GM21529 (cell line): ENCODE results near the gene PTPRT.

Experiments
- ATAC-seq: cut with Tn5 transposase; IDR thresholded peaks from one replicate; pipeline ENCODE4 v1.9.1; 2021; ENCODE audit not compliant: unreplicated experiment

The PTPRT gene

GRCh38 chr20:42740226-42740870, 449.4 kb downstream of the PTPRT start:
- no peak for ATAC-seq

DNA sequence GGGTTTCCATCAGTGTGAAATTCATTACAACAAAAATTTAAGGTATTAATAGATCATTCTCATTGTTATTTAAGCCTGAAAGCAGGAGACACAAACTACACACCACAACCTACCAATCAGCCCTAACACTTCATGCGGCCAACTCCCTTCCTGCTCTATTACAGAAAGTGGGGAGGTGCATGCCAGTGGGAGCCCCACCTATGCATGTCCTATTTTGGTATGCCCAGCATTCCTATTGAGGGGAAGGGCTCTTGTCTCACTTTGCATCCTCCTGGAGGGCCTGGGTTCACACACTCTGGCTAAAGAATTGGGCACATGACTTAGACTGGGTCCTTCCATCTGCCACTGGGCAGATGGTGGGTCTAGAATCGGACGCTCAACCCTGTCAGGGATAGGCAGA, 450.0 kb downstream of the PTPRT start:
- ATAC-seq, result no peak

GRCh38 chr20:42735539-42735938, 454.2 kb downstream of the PTPRT start:
- no peak for ATAC-seq

DNA sequence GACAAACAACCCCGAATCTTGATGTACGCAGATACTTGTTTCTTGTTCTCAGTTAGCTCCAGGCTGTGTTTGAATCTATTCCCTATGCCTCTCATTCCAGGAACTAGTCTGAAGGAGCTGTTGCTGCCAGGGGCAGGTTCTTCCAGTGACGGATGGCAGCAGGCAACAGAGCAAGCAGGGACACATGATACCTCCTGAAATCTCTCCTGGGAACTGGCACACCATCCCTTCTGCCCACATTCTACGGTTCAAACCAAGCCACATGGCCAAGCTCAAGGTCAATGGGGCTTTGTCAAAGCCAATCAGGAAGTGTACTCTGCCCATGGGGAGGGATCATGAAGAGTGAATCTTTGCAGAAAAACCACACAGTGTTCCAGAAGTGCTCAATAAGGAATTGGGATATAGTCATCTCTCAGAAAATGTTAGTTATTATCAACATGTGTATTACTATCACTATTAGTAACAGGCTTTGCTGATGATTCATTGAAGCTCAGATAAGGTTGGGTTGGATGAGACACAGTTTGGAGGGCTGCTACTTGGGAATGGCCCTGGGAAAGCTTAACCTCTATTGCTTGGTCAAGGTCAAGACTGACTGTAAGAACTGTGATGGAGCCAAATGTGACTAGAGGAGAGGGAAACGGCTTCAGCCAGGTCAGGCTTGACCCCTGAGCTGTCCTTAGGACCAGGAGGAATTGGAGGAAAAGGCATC, 454.9 kb downstream of the PTPRT start:
- no peak for ATAC-seq

DNA sequence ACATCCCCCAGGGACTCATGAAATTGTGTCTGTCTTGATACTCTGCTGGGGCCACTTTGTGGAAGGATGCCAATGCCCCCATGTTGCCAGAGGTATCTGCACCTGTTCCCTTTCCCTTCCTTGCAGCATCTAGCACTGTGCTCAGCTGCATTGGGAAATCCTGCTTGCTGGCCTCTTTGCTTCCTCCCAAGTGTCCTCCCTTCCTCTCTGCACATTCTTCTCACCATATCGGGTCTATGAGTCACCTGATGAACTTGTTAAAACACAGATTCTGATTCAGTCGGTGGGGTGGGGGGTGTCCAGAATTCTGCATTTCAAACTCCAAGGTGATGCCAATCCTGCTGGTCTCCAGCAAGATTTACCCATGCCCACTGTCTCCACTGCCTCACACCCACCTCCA, 467.8 kb downstream of the PTPRT start:
- ATAC-seq, result no peak

GRCh38 chr20:42714298-42715141, 475.2 kb downstream of the PTPRT start:
- ATAC-seq, result no peak

- no peak for ATAC-seq
Measured at GRCh38 chr20:42708266-42708665, 481.4 kb downstream of the PTPRT start.

DNA sequence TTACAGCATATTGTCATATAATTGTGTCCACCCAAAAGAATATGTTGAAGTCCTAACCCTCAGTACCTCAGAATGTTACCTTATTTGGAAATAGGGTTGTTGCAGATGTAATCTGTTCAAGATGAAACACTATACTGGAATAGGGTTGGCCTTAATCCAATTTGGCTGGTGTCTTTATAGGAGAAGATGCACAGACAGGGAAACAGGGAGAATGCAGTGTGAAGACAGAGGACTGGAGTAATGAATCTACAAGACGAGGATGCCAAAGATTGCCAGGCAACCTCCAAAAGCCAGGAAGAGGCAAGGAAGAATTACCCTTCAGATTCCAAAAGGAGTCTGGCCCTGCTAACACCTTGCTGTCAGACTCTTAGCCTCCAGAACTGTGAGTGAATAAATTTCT, 482.9 kb downstream of the PTPRT start:
- ATAC-seq, result no peak

GRCh38 chr20:42705550-42705949, 484.2 kb downstream of the PTPRT start:
- ATAC-seq, result no peak

DNA sequence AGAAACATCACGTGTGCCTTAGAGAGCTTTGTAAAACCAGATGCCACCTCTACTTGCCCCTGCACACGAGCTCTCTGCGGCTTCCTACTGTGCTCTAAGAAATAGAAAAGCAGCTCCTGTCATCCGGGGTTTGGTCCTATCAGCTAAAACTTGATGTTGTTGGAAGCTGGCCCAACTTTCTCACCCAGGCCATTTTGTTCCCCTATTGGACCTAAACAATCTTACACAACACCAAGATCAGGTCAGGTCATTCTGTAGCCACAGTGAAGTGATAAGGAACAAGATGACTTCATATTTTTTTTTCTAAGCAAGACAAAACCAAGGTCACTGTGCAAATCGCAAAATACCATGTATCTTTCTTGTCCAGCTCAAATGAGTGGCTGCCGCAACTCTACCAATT, 486.0 kb downstream of the PTPRT start:
- ATAC-seq, result no peak

DNA sequence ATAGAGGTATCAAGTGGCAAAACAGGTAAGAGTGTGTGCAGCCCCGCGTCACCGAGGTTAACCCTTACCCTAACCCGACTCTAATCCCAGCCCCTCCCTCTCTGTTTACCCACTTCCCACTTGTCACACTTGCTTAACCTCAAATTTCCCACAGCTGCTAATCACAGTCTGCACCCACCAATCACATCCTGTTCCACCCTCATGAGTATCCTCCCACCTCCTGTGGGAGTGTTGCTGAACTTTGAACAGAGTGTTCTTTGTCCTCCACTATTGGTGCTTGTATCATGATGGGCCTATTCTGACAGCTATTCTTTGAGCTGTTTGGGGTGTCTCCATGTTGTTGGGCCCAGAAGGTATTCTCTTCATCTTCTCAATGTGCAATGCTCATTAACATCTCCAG, 487.8 kb downstream of the PTPRT start:
- no peak for ATAC-seq

GRCh38 chr20:42700372-42700771, 489.3 kb downstream of the PTPRT start:
- no peak for ATAC-seq

- no peak for ATAC-seq
Measured at GRCh38 chr20:42697962-42698361, 491.7 kb downstream of the PTPRT start.

- ATAC-seq, result no peak
Measured at GRCh38 chr20:42690842-42691437, 498.8 kb downstream of the PTPRT start.

DNA sequence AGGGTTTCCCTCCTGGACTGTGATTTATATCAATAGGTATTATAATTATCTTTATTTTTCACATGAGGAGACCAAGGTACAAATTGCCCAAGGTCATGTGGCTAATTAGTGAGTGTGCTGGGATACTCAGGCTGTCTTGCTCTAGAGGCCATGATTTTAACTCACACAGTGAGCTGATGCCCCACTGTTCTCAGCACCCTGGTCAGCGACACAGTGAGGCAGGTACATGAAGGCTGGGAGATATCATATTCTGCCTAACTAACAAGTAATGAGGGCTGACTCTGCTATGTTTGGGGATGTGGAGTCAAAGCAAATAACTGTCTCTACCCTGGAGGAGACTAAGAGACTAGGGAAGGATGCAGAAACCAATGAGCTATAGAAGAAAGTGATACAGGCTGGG, 501.1 kb downstream of the PTPRT start:
- ATAC-seq, result no peak

DNA sequence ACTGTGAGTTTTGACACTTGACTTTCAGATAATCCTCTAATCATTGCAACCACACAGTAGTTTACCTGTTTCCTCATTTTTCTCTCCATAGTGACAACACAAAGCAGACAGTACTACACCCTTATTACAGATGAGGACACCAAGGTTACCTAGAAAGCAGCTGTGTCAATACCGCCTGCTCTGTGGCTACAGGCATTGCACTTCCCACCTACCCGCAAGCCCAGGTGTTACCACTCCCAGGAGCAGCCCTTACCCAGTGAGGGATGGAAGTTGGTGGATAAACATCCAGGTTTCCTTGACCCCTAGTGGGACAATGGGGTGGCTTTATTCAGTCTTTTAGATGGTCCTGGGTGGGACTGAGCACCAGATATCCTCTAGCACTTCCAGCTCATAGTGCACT, 503.6 kb downstream of the PTPRT start:
- ATAC-seq, result no peak

DNA sequence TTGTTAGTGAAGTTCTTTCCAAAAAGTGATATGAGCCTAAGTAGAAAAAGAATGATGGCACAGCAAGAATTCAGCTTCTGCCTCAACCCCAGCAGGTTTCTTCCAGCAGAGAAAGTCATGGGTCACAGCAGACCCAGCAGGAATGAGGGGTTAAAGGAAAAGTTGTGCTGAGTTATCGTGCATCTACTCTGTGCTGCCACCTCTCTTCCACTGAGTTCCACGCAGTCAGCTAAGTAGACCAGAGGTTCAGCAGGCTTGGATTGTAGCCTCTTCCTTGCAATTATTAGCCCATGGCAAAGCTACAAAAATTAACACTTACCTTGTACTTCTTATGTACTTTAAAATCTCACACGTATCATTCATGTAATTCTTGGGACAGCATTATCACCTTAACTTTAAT, 510.8 kb downstream of the PTPRT start:
- ATAC-seq, result no peak

DNA sequence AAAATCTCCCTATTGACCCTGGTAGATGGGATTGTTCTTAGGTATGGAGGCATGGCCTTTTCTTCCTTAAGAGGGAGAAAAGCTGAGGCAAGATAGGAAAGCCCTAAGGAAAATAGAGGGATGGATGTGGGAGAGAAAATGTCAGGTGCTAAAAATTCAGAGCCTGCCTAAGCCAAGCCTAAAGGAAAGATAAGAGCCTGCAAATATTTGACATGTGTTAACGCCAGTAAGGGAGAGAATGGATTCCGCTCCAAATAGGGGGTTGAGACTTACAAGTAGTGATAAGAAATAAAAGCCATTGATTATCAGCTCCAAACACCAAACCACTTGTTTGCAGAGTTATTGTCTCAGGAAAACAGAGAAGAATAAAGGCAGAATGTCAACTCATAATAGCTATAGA, 533.6 kb downstream of the PTPRT start:
- no peak for ATAC-seq

- ATAC-seq, result no peak
Measured at GRCh38 chr20:42652266-42652665, 537.4 kb downstream of the PTPRT start.

- ATAC-seq, result no peak
Measured at GRCh38 chr20:42650191-42650746, 539.4 kb downstream of the PTPRT start.

DNA sequence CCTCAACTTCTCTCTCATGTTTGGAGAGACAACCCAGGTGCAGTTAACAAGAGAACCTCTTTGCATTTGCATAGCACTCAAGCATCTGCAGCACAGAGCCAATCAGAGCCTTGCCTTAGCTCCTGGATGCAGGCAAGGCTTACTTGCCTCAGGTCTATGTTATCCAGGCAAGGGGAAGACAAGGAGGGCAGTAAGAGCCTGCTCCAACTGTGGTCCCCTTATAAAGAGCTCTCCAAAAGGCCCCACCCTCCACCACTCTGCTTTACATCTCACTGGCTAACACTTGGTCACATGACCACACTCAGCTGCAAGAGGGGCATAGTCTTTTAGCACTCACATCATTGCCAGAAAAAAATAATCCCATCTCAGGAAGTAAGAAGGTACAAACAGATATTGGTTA, 540.0 kb downstream of the PTPRT start:
- ATAC-seq, result no peak
